Vagina (tissue), 2 donors: ENCODE measurements around the gene KAZN. TPM values are rescaled to one million over a fixed set of nuclear protein-coding genes. Genes with fewer than 3 reads are reported as not detected.

ENCODE experiments used
- DNase-seq, 2 donors: peaks; one replicate each; pipeline ENCODE4 v3.0.0-alpha.2; 2017; ENCODE audit errors: extremely low spot score in 2 of 2
- H3K27ac ChIP-seq: fragments of 200-600 bp; sonication (generic); one replicate; pipeline ENCODE4 v1.5.1; 2019
- H3K27me3 ChIP-seq: fragments of 200-600 bp; sonication (generic); one replicate; pipeline ENCODE4 v1.5.1; 2019
- H3K36me3 ChIP-seq, 2 donors: fragments of 200-600 bp; sonication (generic); one replicate each; pipeline ENCODE4 v1.5.1; 2017 to 2019
- H3K4me1 ChIP-seq: fragments of 200-600 bp; sonication (generic); one replicate; pipeline ENCODE4 v1.5.1; 2019
- H3K4me3 ChIP-seq, 2 donors: fragments of 200-600 bp; sonication (generic); 1 replicate in 1 of 2; 2 replicates in 1 of 2; pipeline ENCODE4 v1.5.1; 2016 to 2019
- H3K9me3 ChIP-seq: fragments of 200-600 bp; sonication (generic); one replicate; pipeline ENCODE4 v1.5.1; 2019
- CTCF ChIP-seq, 3 experiments: fragments of 450-650 bp in 2 of 3; fragments of 200-600 bp in 1 of 3; sonication (generic) in 1 of 3; IDR thresholded peaks; one replicate each; pipeline ENCODE4 v1.5.1; 2017 to 2019; ENCODE audit warnings: antibody characterized with exemption in 3 of 3, mild to moderate bottlenecking in 2 of 3, moderate library complexity in 2 of 3
- POLR2A ChIP-seq, 2 donors: fragments of 450-650 bp; IDR thresholded peaks; one replicate each; pipeline ENCODE4 v1.6.1; 2017; ENCODE audit warnings: antibody characterized with exemption in 2 of 2, mild to moderate bottlenecking in 2 of 2, moderate library complexity in 2 of 2
- POLR2AphosphoS5 ChIP-seq, 2 donors: sonication (generic); formaldehyde crosslinking; IDR thresholded peaks; one replicate each; pipeline ENCODE4 v1.9.0; 2017; ENCODE audit warnings: antibody characterized with exemption in 2 of 2, mild to moderate bottlenecking in 2 of 2, low read depth in 1 of 2; ENCODE audit not compliant: insufficient read depth in 1 of 2
- intact Hi-C: fragments of 100-400 bp; cut with DNase I; formaldehyde crosslinking; loops from one replicate; pipeline ENCODE4 v1.15.1; 2023
- total RNA-seq: library from RNA; depleted of rRNA; stranded (reverse); fragments of >200 nt; gene quantifications from one replicate; pipeline ENCODE4 v1.2.3, GENCODE V29; 2016

The KAZN gene
- total RNA-seq, 1 donor from 2014 or later = 29.5 TPM

GRCh38 chr1:14612256-14612655, 13.8 kb downstream of the KAZN start:
- no peaks in the 10 kb centered on the region for H3K36me3 ChIP-seq
- no peaks in the 10 kb centered on the region for H3K27me3 ChIP-seq
- no peak for DNase-seq
- H3K4me3 ChIP-seq = no peak overlapping the region
- intact Hi-C loops = no loop called here
- TF ChIP-seq POLR2A (IDR thresholded peaks at IDR 0.05) = no peak
- TF ChIP-seq POLR2AphosphoS5 (IDR thresholded peaks at IDR 0.05; ENCODE audit: insufficient read depth in 1 of 2, low read depth in 1 of 2) = no peak
- TF ChIP-seq CTCF (IDR thresholded peaks at IDR 0.05) = no peak
- no peaks in the 10 kb centered on the region for H3K4me1 ChIP-seq
- H3K9me3 ChIP-seq = no peaks in the 10 kb centered on the region
- H3K27ac ChIP-seq = no peak overlapping the region

DNA sequence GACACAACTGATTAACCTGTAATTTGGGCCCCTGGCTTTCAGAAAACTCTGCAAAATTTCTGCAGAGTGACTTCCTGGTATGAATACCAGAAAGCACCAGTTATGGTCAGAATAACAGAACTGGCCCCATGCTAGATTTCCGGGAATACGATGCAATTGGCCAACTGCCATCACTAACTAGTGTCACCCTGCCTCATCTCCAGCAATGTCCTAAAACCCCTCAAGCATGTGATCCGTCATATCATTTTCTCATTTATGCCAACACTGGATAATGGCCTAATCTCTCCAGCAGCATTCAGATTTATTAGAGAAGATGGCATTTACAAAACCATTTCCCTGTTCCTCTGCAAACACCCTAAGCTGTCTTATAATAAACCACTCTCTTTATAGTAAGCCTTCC, 15.4 kb downstream of the KAZN start:
- H3K27me3 ChIP-seq = no peaks in the 10 kb centered on the region
- no peak for DNase-seq
- H3K4me3 ChIP-seq = no peak overlapping the region
- H3K36me3 ChIP-seq = no peaks in the 10 kb centered on the region
- no peak overlapping the region for H3K27ac ChIP-seq
- intact Hi-C loops = no loop called here
- TF ChIP-seq POLR2AphosphoS5 (IDR thresholded peaks at IDR 0.05; ENCODE audit: insufficient read depth in 1 of 2, low read depth in 1 of 2) = no peak
- no peak for TF ChIP-seq CTCF (IDR thresholded peaks at IDR 0.05)
- no peak for TF ChIP-seq POLR2A (IDR thresholded peaks at IDR 0.05)
- H3K4me1 ChIP-seq = no peaks in the 10 kb centered on the region
- no peaks in the 10 kb centered on the region for H3K9me3 ChIP-seq

DNA sequence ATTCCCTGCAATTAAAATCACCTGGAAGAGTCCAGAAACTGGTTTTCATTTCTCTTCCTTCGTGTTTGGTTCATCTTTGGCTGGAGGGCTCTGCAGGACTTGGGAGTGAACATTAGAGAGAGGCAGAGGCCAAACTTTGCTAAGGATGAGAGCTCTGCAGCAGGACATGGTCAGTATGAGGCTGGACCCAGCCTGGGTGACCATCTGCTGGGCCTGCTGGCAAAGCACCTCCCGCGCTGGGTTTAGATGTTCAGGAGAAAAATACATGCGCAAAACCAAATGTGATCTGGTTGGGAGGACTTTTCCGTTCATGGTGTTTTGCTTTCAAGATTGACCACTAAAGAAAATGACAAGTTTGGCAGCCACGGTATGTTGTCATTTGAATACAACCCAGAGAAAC, 15.9 kb downstream of the KAZN start:
- TF ChIP-seq CTCF (IDR thresholded peaks at IDR 0.05) (no peak), POLR2AphosphoS5 (IDR thresholded peaks at IDR 0.05; ENCODE audit: insufficient read depth in 1 of 2, low read depth in 1 of 2) (no peak), POLR2A (IDR thresholded peaks at IDR 0.05) (no peak)
- intact Hi-C loops = no loop called here

GRCh38 chr1:14615549-14616218, 17.2 kb downstream of the KAZN start:
- intact Hi-C loops = no loop called here
- no peaks in the 10 kb centered on the region for H3K4me1 ChIP-seq
- no peaks in the 10 kb centered on the region for H3K36me3 ChIP-seq
- TF ChIP-seq POLR2A (IDR thresholded peaks at IDR 0.05) = no peak
- no peak for TF ChIP-seq POLR2AphosphoS5 (IDR thresholded peaks at IDR 0.05; ENCODE audit: insufficient read depth in 1 of 2, low read depth in 1 of 2)
- TF ChIP-seq CTCF (IDR thresholded peaks at IDR 0.05) = no peak
- no peak overlapping the region for H3K27ac ChIP-seq
- no peaks in the 10 kb centered on the region for H3K9me3 ChIP-seq
- no peak overlapping the region for H3K4me3 ChIP-seq
- DNase-seq = no peak
- H3K27me3 ChIP-seq = no peaks in the 10 kb centered on the region

More for the DNA sequence above, 15.9 kb downstream of the KAZN start:
- no peaks in the 10 kb centered on the region for H3K9me3 ChIP-seq
- no peaks in the 10 kb centered on the region for H3K27me3 ChIP-seq
- no peak for DNase-seq
- no peaks in the 10 kb centered on the region for H3K4me1 ChIP-seq
- H3K27ac ChIP-seq = no peak overlapping the region
- no peaks in the 10 kb centered on the region for H3K36me3 ChIP-seq
- H3K4me3 ChIP-seq = no peak overlapping the region

DNA sequence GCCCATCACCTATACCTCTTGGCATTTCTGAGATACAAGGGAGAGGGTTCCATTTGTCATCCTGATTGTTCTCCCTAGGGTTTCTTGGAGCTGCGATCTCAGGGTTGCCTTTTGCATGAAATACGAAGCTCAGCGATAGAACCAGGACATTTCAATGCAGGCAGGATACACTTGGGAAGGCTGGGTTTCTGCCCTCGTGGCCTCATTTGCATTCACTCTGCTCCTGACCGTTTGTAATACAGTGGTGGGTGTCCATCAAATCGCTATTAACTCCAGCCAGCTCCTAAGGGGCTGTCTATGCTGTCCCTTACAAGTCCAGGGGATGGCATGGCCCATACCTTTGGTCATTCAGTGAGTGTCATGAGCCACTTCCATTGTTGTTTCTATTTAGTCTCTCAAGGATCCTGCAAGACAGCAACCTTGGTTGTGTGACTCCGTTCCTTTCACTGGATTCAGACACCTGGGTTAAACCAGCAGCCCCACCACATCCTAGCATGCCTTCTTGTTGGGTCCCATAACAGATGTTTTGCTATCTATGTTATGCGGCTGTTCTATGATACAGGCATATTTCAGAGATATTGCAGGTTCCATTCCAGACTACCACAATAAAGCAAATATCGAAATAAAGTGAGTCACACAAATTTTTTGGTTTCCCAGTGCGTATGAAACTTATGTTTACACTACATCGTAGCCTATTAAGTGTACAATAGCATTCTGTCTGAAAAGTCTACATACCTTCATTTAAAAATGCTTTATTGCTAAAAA, 18.3 kb downstream of the KAZN start:
- no peaks in the 10 kb centered on the region for H3K9me3 ChIP-seq
- no peaks in the 10 kb centered on the region for H3K4me1 ChIP-seq
- no peak overlapping the region for H3K27ac ChIP-seq
- intact Hi-C loops = no loop called here
- no peak overlapping the region for H3K4me3 ChIP-seq
- no peak for DNase-seq
- no peaks in the 10 kb centered on the region for H3K36me3 ChIP-seq
- H3K27me3 ChIP-seq = no peaks in the 10 kb centered on the region
- TF ChIP-seq CTCF (IDR thresholded peaks at IDR 0.05) = no peak
- TF ChIP-seq POLR2AphosphoS5 (IDR thresholded peaks at IDR 0.05; ENCODE audit: insufficient read depth in 1 of 2, low read depth in 1 of 2) = no peak
- no peak for TF ChIP-seq POLR2A (IDR thresholded peaks at IDR 0.05)
